Measurements from ENCODE around the gene LNPK. TPM values are rescaled to one million over a fixed set of nuclear protein-coding genes. Genes with fewer than 3 reads are reported as not detected.

LNPK gene, protein sequence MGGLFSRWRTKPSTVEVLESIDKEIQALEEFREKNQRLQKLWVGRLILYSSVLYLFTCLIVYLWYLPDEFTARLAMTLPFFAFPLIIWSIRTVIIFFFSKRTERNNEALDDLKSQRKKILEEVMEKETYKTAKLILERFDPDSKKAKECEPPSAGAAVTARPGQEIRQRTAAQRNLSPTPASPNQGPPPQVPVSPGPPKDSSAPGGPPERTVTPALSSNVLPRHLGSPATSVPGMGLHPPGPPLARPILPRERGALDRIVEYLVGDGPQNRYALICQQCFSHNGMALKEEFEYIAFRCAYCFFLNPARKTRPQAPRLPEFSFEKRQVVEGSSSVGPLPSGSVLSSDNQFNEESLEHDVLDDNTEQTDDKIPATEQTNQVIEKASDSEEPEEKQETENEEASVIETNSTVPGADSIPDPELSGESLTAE
- total RNA-seq, result 10 to 100 TPM; 23.1 to 36.1 (median 25.8) TPM

DNA sequence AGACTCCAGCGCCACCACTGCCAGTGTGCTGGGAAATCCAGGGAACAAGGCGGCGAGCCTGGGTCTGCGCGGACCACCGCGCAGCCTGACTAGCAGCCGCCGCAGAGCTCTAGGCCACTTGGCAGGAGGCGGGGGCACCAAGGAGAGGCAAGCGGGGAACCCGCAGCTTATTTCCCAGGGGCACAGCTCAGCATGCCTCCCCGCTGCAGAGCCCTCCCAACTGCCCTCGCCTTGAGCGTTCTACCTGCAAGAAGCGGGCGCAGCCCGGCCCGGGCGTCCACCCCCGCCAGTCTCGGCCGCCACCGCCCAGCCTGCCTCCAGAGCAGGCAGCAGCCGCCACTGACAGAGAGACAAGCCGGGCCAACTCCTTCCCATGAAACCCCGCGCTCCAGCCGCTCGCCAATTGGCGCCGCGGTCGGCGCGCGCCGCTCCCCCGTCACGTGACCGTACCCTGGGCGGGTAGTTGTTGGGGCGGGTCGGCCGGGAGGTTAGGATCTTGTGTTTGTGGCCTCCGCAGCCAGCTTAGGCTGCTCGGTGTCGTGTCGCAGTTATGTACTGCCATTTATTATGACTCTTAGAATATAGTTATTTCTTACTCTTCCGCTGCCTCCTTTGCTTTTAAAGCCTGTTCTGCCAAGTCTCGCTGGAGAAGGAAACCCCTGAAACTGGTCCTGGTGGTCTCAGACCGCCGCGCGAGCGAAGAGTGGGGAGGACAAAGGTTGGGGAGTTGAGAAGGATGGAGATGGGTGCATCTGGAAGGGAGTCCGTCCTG lies at the start of gene LNPK:
Gene LNPK, minus strand, starts transcription at position 352 of the 772 bp plus-strand sequence. CDS start 6,683 bp downstream, outside the sequence.
- no peaks in the 10 kb centered on the region for H3K27me3 ChIP-seq
- peak; percentile 94 to 95 for DNase-seq (ENCODE audit: low spot score in 2 of 2)
- peaks cover 22% of the 10 kb centered on the region for H3K4me1 ChIP-seq
- H3K9me3 ChIP-seq, result no peaks in the 10 kb centered on the region
- H3K4me3 ChIP-seq, result peak within 1 kb of the TSS; percentile 82
- no peaks in the 10 kb centered on the region for H3K36me3 ChIP-seq
- TF ChIP-seq, protein P1, sequence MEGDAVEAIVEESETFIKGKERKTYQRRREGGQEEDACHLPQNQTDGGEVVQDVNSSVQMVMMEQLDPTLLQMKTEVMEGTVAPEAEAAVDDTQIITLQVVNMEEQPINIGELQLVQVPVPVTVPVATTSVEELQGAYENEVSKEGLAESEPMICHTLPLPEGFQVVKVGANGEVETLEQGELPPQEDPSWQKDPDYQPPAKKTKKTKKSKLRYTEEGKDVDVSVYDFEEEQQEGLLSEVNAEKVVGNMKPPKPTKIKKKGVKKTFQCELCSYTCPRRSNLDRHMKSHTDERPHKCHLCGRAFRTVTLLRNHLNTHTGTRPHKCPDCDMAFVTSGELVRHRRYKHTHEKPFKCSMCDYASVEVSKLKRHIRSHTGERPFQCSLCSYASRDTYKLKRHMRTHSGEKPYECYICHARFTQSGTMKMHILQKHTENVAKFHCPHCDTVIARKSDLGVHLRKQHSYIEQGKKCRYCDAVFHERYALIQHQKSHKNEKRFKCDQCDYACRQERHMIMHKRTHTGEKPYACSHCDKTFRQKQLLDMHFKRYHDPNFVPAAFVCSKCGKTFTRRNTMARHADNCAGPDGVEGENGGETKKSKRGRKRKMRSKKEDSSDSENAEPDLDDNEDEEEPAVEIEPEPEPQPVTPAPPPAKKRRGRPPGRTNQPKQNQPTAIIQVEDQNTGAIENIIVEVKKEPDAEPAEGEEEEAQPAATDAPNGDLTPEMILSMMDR (IDR thresholded peaks at IDR 0.05), result no peak
- TF ChIP-seq POLR2A (IDR thresholded peaks at IDR 0.05) (peak; percentile 51 to 54), POLR2AphosphoS5 (IDR thresholded peaks at IDR 0.05) (peak in 2 of 3 donors; percentile 33 to 45)
- under 1% methylated on average over 49 of the region's 57 CpGs for WGBS
- peak within 1 kb of the TSS; percentile 78 for H3K27ac ChIP-seq

DNA sequence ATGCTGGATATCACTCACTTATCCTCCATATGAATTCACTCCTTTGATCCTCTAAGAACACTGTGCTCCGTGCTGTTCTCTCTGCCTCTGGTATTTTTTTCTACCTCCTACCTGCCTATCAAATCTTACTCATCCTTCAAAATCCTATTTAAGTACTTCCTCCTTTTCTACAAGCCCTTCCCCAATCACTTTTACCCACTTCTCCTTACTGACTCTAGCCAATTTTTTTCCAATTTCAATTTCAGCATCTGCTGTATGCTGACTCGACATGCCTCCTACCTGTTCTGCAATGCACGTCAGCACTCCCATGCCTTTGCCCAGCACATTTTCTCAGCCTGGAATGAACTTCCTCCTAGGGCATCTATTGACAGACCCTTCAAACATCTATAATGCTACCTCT lies 37.3 kb upstream of the LNPK start:
- H3K9me3 ChIP-seq, result no peaks in the 10 kb centered on the region
- peaks cover 20% of the 10 kb centered on the region for H3K27me3 ChIP-seq
- 46% methylated on average over 3 of the region's 3 CpGs for WGBS
- no peaks in the 10 kb centered on the region for H3K36me3 ChIP-seq
- H3K4me1 ChIP-seq, result no peaks in the 10 kb centered on the region
- DNase-seq (ENCODE audit: low spot score in 2 of 2), result no peak
- no peak overlapping the region for H3K4me3 ChIP-seq
- no peak for TF ChIP-seq POLR2AphosphoS5 (IDR thresholded peaks at IDR 0.05)
- TF ChIP-seq, protein P1 (IDR thresholded peaks at IDR 0.05), result no peak
- TF ChIP-seq EP300 (IDR thresholded peaks at IDR 0.05), result no peak
- TF ChIP-seq POLR2A (IDR thresholded peaks at IDR 0.05), result no peak
- no peak overlapping the region for H3K27ac ChIP-seq

DNA sequence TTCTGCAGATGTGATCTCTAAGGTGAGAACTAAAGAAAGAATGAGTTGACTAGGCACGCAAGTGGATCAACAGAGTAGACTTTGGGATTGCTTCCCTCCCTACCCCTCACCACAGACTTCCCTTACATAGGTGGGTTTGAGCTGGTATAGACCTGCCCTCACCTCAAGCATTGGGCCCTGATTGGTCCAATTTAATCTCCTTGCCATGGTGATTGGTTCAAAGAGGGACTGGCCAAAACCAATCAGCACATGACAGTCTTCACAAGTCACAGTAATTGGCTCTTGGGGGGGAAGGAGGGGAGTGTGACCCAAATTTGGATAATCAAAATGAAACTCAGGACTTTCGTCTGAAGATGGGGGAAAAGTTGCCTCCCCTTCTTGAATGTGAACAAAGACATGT lies 36.6 kb upstream of the LNPK start:
- H3K27ac ChIP-seq, result no peak overlapping the region
- H3K4me1 ChIP-seq, result no peaks in the 10 kb centered on the region
- H3K9me3 ChIP-seq, result no peaks in the 10 kb centered on the region
- TF ChIP-seq, protein P1 (IDR thresholded peaks at IDR 0.05), result no peak
- TF ChIP-seq EP300 (IDR thresholded peaks at IDR 0.05) (no peak), POLR2AphosphoS5 (IDR thresholded peaks at IDR 0.05) (no peak), POLR2A (IDR thresholded peaks at IDR 0.05) (no peak)
- 69% methylated on average over 2 of the region's 2 CpGs for WGBS
- no peaks in the 10 kb centered on the region for H3K36me3 ChIP-seq
- DNase-seq (ENCODE audit: low spot score in 2 of 2), result no peak
- no peak overlapping the region for H3K4me3 ChIP-seq
- peaks cover 26% of the 10 kb centered on the region for H3K27me3 ChIP-seq

DNA sequence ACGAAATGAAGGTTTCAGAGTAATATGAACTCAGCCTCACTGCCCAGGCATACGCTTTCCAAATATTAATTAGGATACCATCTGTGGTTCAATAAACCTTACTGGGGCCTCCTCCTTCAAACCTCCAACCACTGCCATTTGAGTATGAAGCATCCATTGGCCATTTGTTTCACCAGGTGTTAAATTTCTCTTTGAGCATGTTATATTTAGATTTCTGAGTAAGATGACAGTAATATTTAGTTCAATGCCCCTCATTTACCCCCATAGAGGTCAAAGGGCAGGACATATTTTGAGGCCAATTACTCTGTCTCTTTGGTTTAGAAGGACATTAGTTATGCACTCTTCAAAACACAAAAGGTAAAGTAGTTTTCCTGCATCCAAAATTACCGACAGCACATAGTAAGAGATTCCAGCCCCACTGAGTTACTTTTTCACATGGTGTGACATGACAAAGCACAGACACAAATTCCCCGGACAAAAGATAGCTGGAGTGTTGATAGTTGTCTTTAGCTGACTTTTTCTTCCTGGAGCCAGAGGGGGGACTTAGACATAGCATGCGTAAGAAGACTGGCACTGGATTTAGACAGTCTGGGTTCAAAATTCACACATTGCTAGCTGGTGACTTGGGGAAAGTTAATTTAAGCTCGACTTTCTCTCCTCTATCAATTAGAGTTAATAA lies 33.1 kb upstream of the LNPK start:
- H3K4me3 ChIP-seq, result no peak overlapping the region
- H3K27ac ChIP-seq, result no peak overlapping the region
- TF ChIP-seq POLR2A (IDR thresholded peaks at IDR 0.05), result no peak
- TF ChIP-seq EP300 (IDR thresholded peaks at IDR 0.05), result no peak
- no peak for TF ChIP-seq POLR2AphosphoS5 (IDR thresholded peaks at IDR 0.05)
- TF ChIP-seq, protein P1 (IDR thresholded peaks at IDR 0.05), result no peak
- no peaks in the 10 kb centered on the region for H3K36me3 ChIP-seq
- DNase-seq (ENCODE audit: low spot score in 2 of 2), result no peak
- H3K9me3 ChIP-seq, result no peaks in the 10 kb centered on the region
- no peaks in the 10 kb centered on the region for H3K4me1 ChIP-seq
- WGBS, result 79% methylated on average over 6 of the region's 6 CpGs
- peaks cover 23% of the 10 kb centered on the region for H3K27me3 ChIP-seq
